ENCODE data around the gene AKT1S1. TPM values are rescaled to one million over a fixed set of nuclear protein-coding genes. Genes with fewer than 3 reads are reported as not detected.

Gene AKT1S1
- total and polyA plus RNA-seq, 8 donors: 24.7 to 42.9 (median 32.8) TPM

GRCh38 chr19:49875857-49876421 lies 1.2 kb downstream of the AKT1S1 start:
- ATAC-seq (peak; percentile 5), DNase-seq (peak in 3 of 4 donors; percentile 62 to 90 (median 72))
- peak overlapping the region; percentile 82 for H3K4me3 ChIP-seq
- H3K4me1 ChIP-seq: peaks cover 0 to 42% of the 10 kb centered on the region in 2 donors
- no peak for TF ChIP-seq CTCF (IDR thresholded peaks at IDR 0.05)
- H3K36me3 ChIP-seq: peaks cover 0 to 50% of the 10 kb centered on the region in 2 donors
- H3K27me3 ChIP-seq: no peaks in the 10 kb centered on the region
- H3K9me3 ChIP-seq: no peaks in the 10 kb centered on the region
- intact Hi-C loops (cut with DNase I): no loop called here
- peak overlapping the region; percentile 99 to 100 for H3K27ac ChIP-seq

- intact Hi-C loops (cut with DNase I): no loop called here
- peak overlapping the region in 1 of 2 donors; percentile 99 for H3K27ac ChIP-seq
Observed at GRCh38 chr19:49875177-49875576, 2.0 kb downstream of the AKT1S1 start.

GRCh38 chr19:49874503-49875157 lies 2.5 kb downstream of the AKT1S1 start:
- no peaks in the 10 kb centered on the region for H3K9me3 ChIP-seq
- no peak for ATAC-seq
- H3K27ac ChIP-seq: peak overlapping the region in 1 of 2 donors; percentile 99
- H3K36me3 ChIP-seq: peaks cover 0 to 38% of the 10 kb centered on the region in 2 donors
- H3K4me3 ChIP-seq: no peak overlapping the region
- H3K4me1 ChIP-seq: peaks cover 2 to 50% of the 10 kb centered on the region in 2 donors
- no peaks in the 10 kb centered on the region for H3K27me3 ChIP-seq
- no peak for DNase-seq
- TF ChIP-seq CTCF (IDR thresholded peaks at IDR 0.05): no peak
- intact Hi-C loops (cut with DNase I): no loop called here

More at GRCh38 chr19:49875177-49875576, 2.0 kb downstream of the AKT1S1 start:
- H3K27me3 ChIP-seq: no peaks in the 10 kb centered on the region
- peaks cover 0 to 43% of the 10 kb centered on the region in 2 donors for H3K36me3 ChIP-seq
- TF ChIP-seq CTCF (IDR thresholded peaks at IDR 0.05): no peak
- DNase-seq: no peak
- H3K9me3 ChIP-seq: no peaks in the 10 kb centered on the region
- ATAC-seq: no peak
- peak overlapping the region in 1 of 2 donors; percentile 82 for H3K4me3 ChIP-seq
- H3K4me1 ChIP-seq: peaks cover 0 to 49% of the 10 kb centered on the region in 2 donors

GRCh38 chr19:49873834-49874233 lies 3.3 kb downstream of the AKT1S1 start:
- no peak for TF ChIP-seq CTCF (IDR thresholded peaks at IDR 0.05)
- no peaks in the 10 kb centered on the region for H3K9me3 ChIP-seq
- H3K4me3 ChIP-seq: no peak overlapping the region
- ATAC-seq (no peak), DNase-seq (peak in 1 of 4 donors; percentile 59)
- H3K27me3 ChIP-seq: no peaks in the 10 kb centered on the region
- peaks cover 0 to 31% of the 10 kb centered on the region in 2 donors for H3K36me3 ChIP-seq
- intact Hi-C loops (cut with DNase I): no loop called here
- H3K27ac ChIP-seq: no peak overlapping the region
- H3K4me1 ChIP-seq: peaks cover 2 to 45% of the 10 kb centered on the region in 2 donors

GRCh38 chr19:49873129-49873521 lies 4.0 kb downstream of the AKT1S1 start:
- Histone ChIP-seq H3K9me3 (no peaks in the 10 kb centered on the region), H3K36me3 (peaks cover 0 to 31% of the 10 kb centered on the region in 2 donors), H3K27me3 (no peaks in the 10 kb centered on the region), H3K27ac (no peak overlapping the region), H3K4me3 (no peak overlapping the region), H3K4me1 (peaks cover 5 to 45% of the 10 kb centered on the region in 2 donors)
- no peak for ATAC-seq
- intact Hi-C loops (cut with DNase I): no loop called here
- peak in 1 of 4 donors; percentile 78 for DNase-seq
- no peak for TF ChIP-seq CTCF (IDR thresholded peaks at IDR 0.05)

Data from left lung (tissue), 10 donors.